GM23338 (cell line): ENCODE results near the gene ATAD3B.

Experiments
- CREB1 ChIP-seq: fragments of 250-450 bp; sonication (Bioruptor Pico); IDR thresholded peaks from 2 replicates; pipeline ENCODE4 v1.5.0; 2020; ENCODE audit warnings: low read depth, mild to moderate bottlenecking, moderate library complexity
- EZH2 ChIP-seq: fragments of 200-600 bp; sonication (generic); IDR thresholded peaks from one replicate; pipeline ENCODE4 v1.8.0; 2017; ENCODE audit warnings: antibody characterized with exemption, mild to moderate bottlenecking, low read depth; ENCODE audit not compliant: unreplicated experiment
- EZH2phosphoT487 ChIP-seq: fragments of 200-600 bp; sonication (generic); IDR thresholded peaks from one replicate; pipeline ENCODE4 v1.8.1; 2018; ENCODE audit warnings: antibody characterized with exemption; ENCODE audit not compliant: unreplicated experiment
- JUNB ChIP-seq: IDR thresholded peaks from one replicate; pipeline ENCODE4 v1.6.1; 2016; ENCODE audit warnings: antibody characterized with exemption; ENCODE audit not compliant: unreplicated experiment
- NANOG ChIP-seq: IDR thresholded peaks from 2 replicates; pipeline ENCODE4 v1.6.1; 2016; ENCODE audit warnings: antibody characterized with exemption, borderline replicate concordance
- POLR2AphosphoS5 ChIP-seq: IDR thresholded peaks from 2 replicates; pipeline ENCODE4 v1.6.1; 2016; ENCODE audit warnings: antibody characterized with exemption, low read depth
- STAT1 ChIP-seq: IDR thresholded peaks from one replicate; pipeline ENCODE4 v1.6.1; 2016; ENCODE audit warnings: antibody characterized with exemption; ENCODE audit not compliant: unreplicated experiment
- ZNF114 ChIP-seq: fragments of 250-450 bp; sonication (Bioruptor Pico); IDR thresholded peaks from 2 replicates; pipeline ENCODE4 v1.5.0; 2020; ENCODE audit warnings: mild to moderate bottlenecking, moderate library complexity
- ZNF331 ChIP-seq: fragments of 250-450 bp; sonication (Bioruptor Pico); IDR thresholded peaks from 2 replicates; pipeline ENCODE4 v1.5.0; 2020; ENCODE audit warnings: low read depth, mild to moderate bottlenecking, moderate library complexity
- TF ChIP-seq, protein P1 (sequence below), 2 experiments: fragments of 200-600 bp in 1 of 2; sonication (generic) in 1 of 2; conservative IDR thresholded peaks; 2 replicates each; pipeline versions ENCODE4 v1.5.1 to v1.6.1; 2016 to 2017; ENCODE audit warnings: antibody characterized with exemption in 2 of 2, low read depth in 2 of 2, mild to moderate bottlenecking in 2 of 2, moderate library complexity in 1 of 2
- TF ChIP-seq, protein P2 (sequence below): IDR thresholded peaks from one replicate; pipeline ENCODE4 v1.6.1; 2018; ENCODE audit warnings: antibody characterized with exemption; ENCODE audit not compliant: unreplicated experiment
- TF ChIP-seq, protein P3 (sequence below): IDR thresholded peaks from 2 replicates; pipeline ENCODE4 v1.6.1; 2016; ENCODE audit warnings: antibody characterized with exemption

DNA sequence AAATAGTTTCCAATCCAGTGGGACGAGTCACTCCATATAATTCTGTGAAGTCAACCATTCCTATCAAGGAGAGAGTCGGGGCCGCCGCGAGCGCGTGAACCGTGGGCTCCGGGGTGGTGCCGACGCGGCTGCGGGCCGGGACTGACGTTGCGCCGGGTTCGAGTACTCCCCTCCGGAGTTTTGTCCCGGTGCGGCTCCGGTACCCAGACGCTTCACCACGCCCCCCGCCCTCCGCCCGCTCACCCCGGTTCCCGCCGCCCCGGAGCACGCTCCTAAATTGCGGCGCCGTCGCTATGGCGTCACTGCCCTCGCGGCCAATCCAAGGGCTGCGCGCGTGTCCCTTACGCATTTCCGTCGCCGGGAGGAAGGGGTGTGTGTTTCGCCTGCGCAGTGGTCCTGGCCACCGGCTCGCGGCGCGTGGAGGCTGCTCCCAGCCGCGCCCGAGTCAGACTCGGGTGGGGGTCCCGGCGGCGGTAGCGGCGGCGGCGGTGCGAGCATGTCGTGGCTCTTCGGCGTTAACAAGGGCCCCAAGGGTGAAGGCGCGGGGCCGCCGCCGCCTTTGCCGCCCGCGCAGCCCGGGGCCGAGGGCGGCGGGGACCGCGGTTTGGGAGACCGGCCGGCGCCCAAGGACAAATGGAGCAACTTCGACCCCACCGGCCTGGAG, at the start of gene ATAD3B:
- TF ChIP-seq, protein P1, sequence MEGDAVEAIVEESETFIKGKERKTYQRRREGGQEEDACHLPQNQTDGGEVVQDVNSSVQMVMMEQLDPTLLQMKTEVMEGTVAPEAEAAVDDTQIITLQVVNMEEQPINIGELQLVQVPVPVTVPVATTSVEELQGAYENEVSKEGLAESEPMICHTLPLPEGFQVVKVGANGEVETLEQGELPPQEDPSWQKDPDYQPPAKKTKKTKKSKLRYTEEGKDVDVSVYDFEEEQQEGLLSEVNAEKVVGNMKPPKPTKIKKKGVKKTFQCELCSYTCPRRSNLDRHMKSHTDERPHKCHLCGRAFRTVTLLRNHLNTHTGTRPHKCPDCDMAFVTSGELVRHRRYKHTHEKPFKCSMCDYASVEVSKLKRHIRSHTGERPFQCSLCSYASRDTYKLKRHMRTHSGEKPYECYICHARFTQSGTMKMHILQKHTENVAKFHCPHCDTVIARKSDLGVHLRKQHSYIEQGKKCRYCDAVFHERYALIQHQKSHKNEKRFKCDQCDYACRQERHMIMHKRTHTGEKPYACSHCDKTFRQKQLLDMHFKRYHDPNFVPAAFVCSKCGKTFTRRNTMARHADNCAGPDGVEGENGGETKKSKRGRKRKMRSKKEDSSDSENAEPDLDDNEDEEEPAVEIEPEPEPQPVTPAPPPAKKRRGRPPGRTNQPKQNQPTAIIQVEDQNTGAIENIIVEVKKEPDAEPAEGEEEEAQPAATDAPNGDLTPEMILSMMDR (conservative IDR thresholded peaks at IDR 0.05; ENCODE audit: low read depth in 2 of 2), result no peak
- TF ChIP-seq, protein P2, sequence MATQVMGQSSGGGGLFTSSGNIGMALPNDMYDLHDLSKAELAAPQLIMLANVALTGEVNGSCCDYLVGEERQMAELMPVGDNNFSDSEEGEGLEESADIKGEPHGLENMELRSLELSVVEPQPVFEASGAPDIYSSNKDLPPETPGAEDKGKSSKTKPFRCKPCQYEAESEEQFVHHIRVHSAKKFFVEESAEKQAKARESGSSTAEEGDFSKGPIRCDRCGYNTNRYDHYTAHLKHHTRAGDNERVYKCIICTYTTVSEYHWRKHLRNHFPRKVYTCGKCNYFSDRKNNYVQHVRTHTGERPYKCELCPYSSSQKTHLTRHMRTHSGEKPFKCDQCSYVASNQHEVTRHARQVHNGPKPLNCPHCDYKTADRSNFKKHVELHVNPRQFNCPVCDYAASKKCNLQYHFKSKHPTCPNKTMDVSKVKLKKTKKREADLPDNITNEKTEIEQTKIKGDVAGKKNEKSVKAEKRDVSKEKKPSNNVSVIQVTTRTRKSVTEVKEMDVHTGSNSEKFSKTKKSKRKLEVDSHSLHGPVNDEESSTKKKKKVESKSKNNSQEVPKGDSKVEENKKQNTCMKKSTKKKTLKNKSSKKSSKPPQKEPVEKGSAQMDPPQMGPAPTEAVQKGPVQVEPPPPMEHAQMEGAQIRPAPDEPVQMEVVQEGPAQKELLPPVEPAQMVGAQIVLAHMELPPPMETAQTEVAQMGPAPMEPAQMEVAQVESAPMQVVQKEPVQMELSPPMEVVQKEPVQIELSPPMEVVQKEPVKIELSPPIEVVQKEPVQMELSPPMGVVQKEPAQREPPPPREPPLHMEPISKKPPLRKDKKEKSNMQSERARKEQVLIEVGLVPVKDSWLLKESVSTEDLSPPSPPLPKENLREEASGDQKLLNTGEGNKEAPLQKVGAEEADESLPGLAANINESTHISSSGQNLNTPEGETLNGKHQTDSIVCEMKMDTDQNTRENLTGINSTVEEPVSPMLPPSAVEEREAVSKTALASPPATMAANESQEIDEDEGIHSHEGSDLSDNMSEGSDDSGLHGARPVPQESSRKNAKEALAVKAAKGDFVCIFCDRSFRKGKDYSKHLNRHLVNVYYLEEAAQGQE, result no peak
- TF ChIP-seq EZH2, result no peak
- TF ChIP-seq EZH2phosphoT487, result no peak
- TF ChIP-seq CREB1 (CRISPR knock-in tag), result peak; percentile 97
- no peak for TF ChIP-seq ZNF114 (CRISPR knock-in tag)
- no peak for TF ChIP-seq STAT1
- peak; percentile 82 for TF ChIP-seq POLR2AphosphoS5
- no peak for TF ChIP-seq NANOG
- TF ChIP-seq JUNB, result no peak
- TF ChIP-seq, protein P3, sequence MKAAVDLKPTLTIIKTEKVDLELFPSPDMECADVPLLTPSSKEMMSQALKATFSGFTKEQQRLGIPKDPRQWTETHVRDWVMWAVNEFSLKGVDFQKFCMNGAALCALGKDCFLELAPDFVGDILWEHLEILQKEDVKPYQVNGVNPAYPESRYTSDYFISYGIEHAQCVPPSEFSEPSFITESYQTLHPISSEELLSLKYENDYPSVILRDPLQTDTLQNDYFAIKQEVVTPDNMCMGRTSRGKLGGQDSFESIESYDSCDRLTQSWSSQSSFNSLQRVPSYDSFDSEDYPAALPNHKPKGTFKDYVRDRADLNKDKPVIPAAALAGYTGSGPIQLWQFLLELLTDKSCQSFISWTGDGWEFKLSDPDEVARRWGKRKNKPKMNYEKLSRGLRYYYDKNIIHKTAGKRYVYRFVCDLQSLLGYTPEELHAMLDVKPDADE, result peak; percentile 88
- TF ChIP-seq ZNF331, result no peak
